HepG2 (cell line): Measurements from ENCODE around the gene VGLL4. TPM values are rescaled to one million over a fixed set of nuclear protein-coding genes. Genes with fewer than 3 reads are reported as not detected.
A peak's percentile ranks its signal among the peaks of the same experiment; 100 is the strongest.

Source experiments
- CBX2 ChIP-seq, 2 experiments: fragments of 200-600 bp in 1 of 2; sonication (generic); formaldehyde crosslinking in 1 of 2; IDR thresholded peaks; 2 replicates each; pipeline versions ENCODE4 v1.7.0 to v1.8.1; 2018 to 2022; ENCODE audit warnings: low read depth in 2 of 2, low read length in 1 of 2, mild to moderate bottlenecking in 1 of 2, missing genetic modification reagents in 1 of 2
- IRX3 ChIP-seq: sonication (generic); formaldehyde crosslinking; IDR thresholded peaks from 2 replicates; pipeline ENCODE4 v1.8.1; 2023; ENCODE audit warnings: mild to moderate bottlenecking, low read depth, missing genetic modification reagents, borderline replicate concordance
- MAFK ChIP-seq, 2 experiments: IDR thresholded peaks in 1 of 2; conservative IDR thresholded peaks in 1 of 2; 2 replicates each; pipeline ENCODE4 v1.6.1; 2011; ENCODE audit warnings: improper control_type of control experiment in 2 of 2, low read length in 2 of 2
- MATR3 ChIP-seq: sonication (generic); formaldehyde crosslinking; IDR thresholded peaks from 2 replicates; pipeline ENCODE4 v1.4.0; 2020; ENCODE audit warnings: missing genetic modification reagents
- MBD4 ChIP-seq: IDR thresholded peaks from 2 replicates; pipeline ENCODE4 v1.6.1; 2012; ENCODE audit warnings: low read length, inconsistent platforms, borderline replicate concordance
- NCOA1 ChIP-seq: sonication (generic); formaldehyde crosslinking; IDR thresholded peaks from 2 replicates; pipeline ENCODE4 v1.9.0; 2021; ENCODE audit warnings: missing genetic modification reagents
- POLR2G ChIP-seq: fragments of 200-400 bp; formaldehyde crosslinking; IDR thresholded peaks from 2 replicates; pipeline ENCODE4 v1.6.1; 2018; ENCODE audit warnings: mild to moderate bottlenecking, low read depth, low read length, moderate library complexity
- SNAPC4 ChIP-seq: sonication (generic); formaldehyde crosslinking; IDR thresholded peaks from 2 replicates; pipeline ENCODE4 v1.4.0; 2020; ENCODE audit warnings: mild to moderate bottlenecking, missing genetic modification reagents
- SSRP1 ChIP-seq: IDR thresholded peaks from 2 replicates; pipeline ENCODE4 v1.6.1; 2016; ENCODE audit warnings: control low read depth
- TEAD2 ChIP-seq: sonication (generic); formaldehyde crosslinking; IDR thresholded peaks from 2 replicates; pipeline ENCODE4 v1.9.0; 2021; ENCODE audit warnings: missing genetic modification reagents
- ZNF557 ChIP-seq: sonication (generic); formaldehyde crosslinking; IDR thresholded peaks from 2 replicates; pipeline ENCODE4 v1.4.0; 2020; ENCODE audit warnings: missing genetic modification reagents
- ZNF570 ChIP-seq: sonication (generic); formaldehyde crosslinking; IDR thresholded peaks from 2 replicates; pipeline ENCODE4 v1.4.0; 2020; ENCODE audit warnings: mild to moderate bottlenecking, missing genetic modification reagents, borderline replicate concordance
- ZNF710 ChIP-seq: sonication (generic); formaldehyde crosslinking; IDR thresholded peaks from 2 replicates; pipeline ENCODE4 v1.5.0; 2020; ENCODE audit warnings: mild to moderate bottlenecking, missing genetic modification reagents, borderline replicate concordance
- polyA plus RNA-seq, 8 experiments: library from polyadenylated mRNA; depleted of rRNA in 3 of 8; stranded (reverse) in 7 of 8; unstranded in 1 of 8; fragments of >200 nt; fragmentation: Illumina TruSeq in 4 of 8; extraction: Trizol in 4 of 8; gene quantifications; 2 replicates each; pipeline versions ENCODE4 v1.2.1 to v1.2.3, GENCODE V29; 2011 to 2016; ENCODE audit warnings: low read depth in 4 of 8, missing spikeins in 1 of 8, mixed read lengths in 1 of 8; ENCODE audit not compliant: insufficient read depth in 1 of 8
- total RNA-seq, 5 experiments: library from RNA; depleted of rRNA; stranded (reverse); fragments of >200 nt; fragmentation: Illumina TruSeq; extraction: Trizol; gene quantifications; 2 replicates each; pipeline ENCODE4 v1.2.3, GENCODE V29; 2016; ENCODE audit warnings: low read depth in 1 of 5
- TF ChIP-seq, protein P1 (sequence below): sonication (generic); formaldehyde crosslinking; IDR thresholded peaks from 2 replicates; pipeline ENCODE4 v1.4.0; 2020; ENCODE audit warnings: missing genetic modification reagents
- TF ChIP-seq, protein P2 (sequence below): sonication (generic); formaldehyde crosslinking; IDR thresholded peaks from 2 replicates; pipeline ENCODE4 v1.4.0; 2020; ENCODE audit warnings: missing genetic modification reagents, mild to moderate bottlenecking, borderline replicate concordance
- TF ChIP-seq, protein P3 (sequence below): sonication (generic); formaldehyde crosslinking; IDR thresholded peaks from 2 replicates; pipeline ENCODE4 v1.8.1; 2023; ENCODE audit warnings: mild to moderate bottlenecking, missing genetic modification reagents

VGLL4 gene
- total and polyA plus RNA-seq, 2 of the 13 experiments (the other 11 are each of a cell fraction or from before 2014, with no cell fraction given) = 23.2 to 39.0 TPM

GRCh38 chr3:11618904-11619303, 24.8 kb downstream of the VGLL4 start (continued):
- TF ChIP-seq, protein P1, sequence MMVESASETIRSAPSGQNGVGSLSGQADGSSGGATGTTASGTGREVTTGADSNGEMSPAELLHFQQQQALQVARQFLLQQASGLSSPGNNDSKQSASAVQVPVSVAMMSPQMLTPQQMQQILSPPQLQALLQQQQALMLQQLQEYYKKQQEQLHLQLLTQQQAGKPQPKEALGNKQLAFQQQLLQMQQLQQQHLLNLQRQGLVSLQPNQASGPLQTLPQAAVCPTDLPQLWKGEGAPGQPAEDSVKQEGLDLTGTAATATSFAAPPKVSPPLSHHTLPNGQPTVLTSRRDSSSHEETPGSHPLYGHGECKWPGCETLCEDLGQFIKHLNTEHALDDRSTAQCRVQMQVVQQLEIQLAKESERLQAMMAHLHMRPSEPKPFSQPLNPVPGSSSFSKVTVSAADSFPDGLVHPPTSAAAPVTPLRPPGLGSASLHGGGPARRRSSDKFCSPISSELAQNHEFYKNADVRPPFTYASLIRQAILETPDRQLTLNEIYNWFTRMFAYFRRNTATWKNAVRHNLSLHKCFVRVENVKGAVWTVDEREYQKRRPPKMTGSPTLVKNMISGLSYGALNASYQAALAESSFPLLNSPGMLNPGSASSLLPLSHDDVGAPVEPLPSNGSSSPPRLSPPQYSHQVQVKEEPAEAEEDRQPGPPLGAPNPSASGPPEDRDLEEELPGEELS (CRISPR knock-in tag) = peak; percentile 65; the same call in 1 of the 2 replicates
- TF ChIP-seq NCOA1 (CRISPR knock-in tag) (no peak), ZNF710 (CRISPR knock-in tag) (peak; percentile 81), POLR2G (no peak), CBX2 (IDR thresholded peaks at IDR 0.05; ENCODE audit: low read depth, low read length) (no peak), CBX2 (CRISPR knock-in tag; IDR thresholded peaks at IDR 0.05; ENCODE audit: low read depth) (no peak), ZNF570 (CRISPR knock-in tag) (no peak), ZNF557 (CRISPR knock-in tag) (no peak), MBD4 (no peak), MAFK (conservative IDR thresholded peaks at IDR 0.05 in 1 of 2, IDR thresholded peaks at IDR 0.05 in 1 of 2; ENCODE audit: low read length in 2 of 2) (no peak), SNAPC4 (CRISPR knock-in tag) (no peak), MATR3 (CRISPR knock-in tag) (no peak), IRX3 (no peak), TEAD2 (no peak), SSRP1 (CRISPR knock-in tag) (no peak)
- TF ChIP-seq, protein P2, sequence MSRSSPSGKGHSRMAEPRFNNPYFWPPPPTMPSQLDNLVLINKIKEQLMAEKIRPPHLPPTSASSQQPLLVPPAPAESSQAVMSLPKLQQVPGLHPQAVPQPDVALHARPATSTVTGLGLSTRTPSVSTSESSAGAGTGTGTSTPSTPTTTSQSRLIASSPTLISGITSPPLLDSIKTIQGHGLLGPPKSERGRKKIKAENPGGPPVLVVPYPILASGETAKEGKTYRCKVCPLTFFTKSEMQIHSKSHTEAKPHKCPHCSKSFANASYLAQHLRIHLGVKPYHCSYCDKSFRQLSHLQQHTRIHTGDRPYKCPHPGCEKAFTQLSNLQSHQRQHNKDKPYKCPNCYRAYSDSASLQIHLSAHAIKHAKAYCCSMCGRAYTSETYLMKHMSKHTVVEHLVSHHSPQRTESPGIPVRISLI (CRISPR knock-in tag) = no peak
- TF ChIP-seq, protein P3, sequence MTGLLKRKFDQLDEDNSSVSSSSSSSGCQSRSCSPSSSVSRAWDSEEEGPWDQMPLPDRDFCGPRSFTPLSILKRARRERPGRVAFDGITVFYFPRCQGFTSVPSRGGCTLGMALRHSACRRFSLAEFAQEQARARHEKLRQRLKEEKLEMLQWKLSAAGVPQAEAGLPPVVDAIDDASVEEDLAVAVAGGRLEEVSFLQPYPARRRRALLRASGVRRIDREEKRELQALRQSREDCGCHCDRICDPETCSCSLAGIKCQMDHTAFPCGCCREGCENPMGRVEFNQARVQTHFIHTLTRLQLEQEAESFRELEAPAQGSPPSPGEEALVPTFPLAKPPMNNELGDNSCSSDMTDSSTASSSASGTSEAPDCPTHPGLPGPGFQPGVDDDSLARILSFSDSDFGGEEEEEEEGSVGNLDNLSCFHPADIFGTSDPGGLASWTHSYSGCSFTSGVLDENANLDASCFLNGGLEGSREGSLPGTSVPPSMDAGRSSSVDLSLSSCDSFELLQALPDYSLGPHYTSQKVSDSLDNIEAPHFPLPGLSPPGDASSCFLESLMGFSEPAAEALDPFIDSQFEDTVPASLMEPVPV = no peak
